ENCODE data around the gene ESD.

The ESD gene

GRCh38 chr13:46831588-46832194, 34.7 kb upstream of the ESD start:
- H3K4me3 ChIP-seq (ENCODE audit: control insufficient read depth, low read depth, low read length) = no peak overlapping the region
- DNase-seq (ENCODE audit: low read depth) = peak; percentile 8
- peak; percentile 64 for TF ChIP-seq CTCF (IDR thresholded peaks at IDR 0.05; ENCODE audit: control insufficient read depth, insufficient read depth, low read depth, low read length, missing control alignments)

- TF ChIP-seq CTCF (IDR thresholded peaks at IDR 0.05; ENCODE audit: control insufficient read depth, insufficient read depth, low read depth, low read length, missing control alignments) = no peak
- DNase-seq (ENCODE audit: low read depth) = no peak
Measured at GRCh38 chr13:46830405-46831005, 33.5 kb upstream of the ESD start.

GRCh38 chr13:46822551-46822950, 25.6 kb upstream of the ESD start:
- no peak for DNase-seq (ENCODE audit: low read depth)
- no peak for TF ChIP-seq CTCF (IDR thresholded peaks at IDR 0.05; ENCODE audit: control insufficient read depth, insufficient read depth, low read depth, low read length, missing control alignments)
- no peak overlapping the region for H3K4me3 ChIP-seq (ENCODE audit: control insufficient read depth, low read depth, low read length)

More at GRCh38 chr13:46830405-46831005, 33.5 kb upstream of the ESD start:
- no peak overlapping the region for H3K4me3 ChIP-seq (ENCODE audit: control insufficient read depth, low read depth, low read length)

GRCh38 chr13:46817838-46818476, 21.0 kb upstream of the ESD start:
- no peak for TF ChIP-seq CTCF (IDR thresholded peaks at IDR 0.05; ENCODE audit: control insufficient read depth, insufficient read depth, low read depth, low read length, missing control alignments)
- DNase-seq (ENCODE audit: low read depth) = no peak
- H3K4me3 ChIP-seq (ENCODE audit: control insufficient read depth, low read depth, low read length) = no peak overlapping the region

GRCh38 chr13:46817095-46817494, 20.1 kb upstream of the ESD start:
- TF ChIP-seq CTCF (IDR thresholded peaks at IDR 0.05; ENCODE audit: control insufficient read depth, insufficient read depth, low read depth, low read length, missing control alignments) = no peak
- no peak overlapping the region for H3K4me3 ChIP-seq (ENCODE audit: control insufficient read depth, low read depth, low read length)
- DNase-seq (ENCODE audit: low read depth) = no peak

GRCh38 chr13:46816371-46816770, 19.4 kb upstream of the ESD start:
- no peak for TF ChIP-seq CTCF (IDR thresholded peaks at IDR 0.05; ENCODE audit: control insufficient read depth, insufficient read depth, low read depth, low read length, missing control alignments)
- H3K4me3 ChIP-seq (ENCODE audit: control insufficient read depth, low read depth, low read length) = no peak overlapping the region
- DNase-seq (ENCODE audit: low read depth) = no peak
